A204.1 (cell line): ENCODE data around the gene PAXX.

Experiments
- FAIRE-seq: peaks from 2 replicates; lab custom pipeline; 2012; peaks lifted over from hg19 to GRCh38; lab: Jason Lieb, UNC

The PAXX gene

GRCh38 chr9:136968333-136969127, 23.7 kb upstream of the PAXX start:
- FAIRE-seq = no peak

- FAIRE-seq = no peak
Observed at GRCh38 chr9:136969150-136969549, 23.1 kb upstream of the PAXX start.

GRCh38 chr9:136969774-136970173, 22.4 kb upstream of the PAXX start:
- FAIRE-seq = no peak

- no peak for FAIRE-seq
Observed at GRCh38 chr9:136970361-136970760, 21.9 kb upstream of the PAXX start.

GRCh38 chr9:136971746-136972145, 20.5 kb upstream of the PAXX start:
- no peak for FAIRE-seq

- FAIRE-seq = no peak
Observed at GRCh38 chr9:136972335-136972734, 19.9 kb upstream of the PAXX start.

GRCh38 chr9:136972743-136973142, 19.5 kb upstream of the PAXX start:
- no peak for FAIRE-seq

- FAIRE-seq = no peak
Observed at GRCh38 chr9:136973618-136974617, 18.3 kb upstream of the PAXX start.

- no peak for FAIRE-seq
Observed at GRCh38 chr9:136974817-136975535, 17.2 kb upstream of the PAXX start.

- no peak for FAIRE-seq
Observed at GRCh38 chr9:136975644-136976043, 16.6 kb upstream of the PAXX start.

- no peak for FAIRE-seq
Observed at GRCh38 chr9:136977223-136977622, 15.0 kb upstream of the PAXX start, which contains the start of gene PTGDS. Gene PTGDS, plus strand, starts transcription at chr9:136977504. Its CDS starts 75 bp downstream, at chr9:136977579.

GRCh38 chr9:136977649-136978072, 14.6 kb upstream of the PAXX start:
- no peak for FAIRE-seq

GRCh38 chr9:136978073-136978864, 14.0 kb upstream of the PAXX start:
- no peak for FAIRE-seq

- FAIRE-seq = no peak
Observed at GRCh38 chr9:136978865-136979544, 13.2 kb upstream of the PAXX start.

- no peak for FAIRE-seq
Observed at GRCh38 chr9:136979769-136980587, 12.2 kb upstream of the PAXX start.

- FAIRE-seq = no peak
Observed at GRCh38 chr9:136980669-136981478, 11.3 kb upstream of the PAXX start.

- FAIRE-seq = no peak
Observed at GRCh38 chr9:136981588-136982231, 10.5 kb upstream of the PAXX start.

- no peak for FAIRE-seq
Observed at GRCh38 chr9:136982232-136983051, 9.8 kb upstream of the PAXX start, which contains the start of gene LCNL1. Gene LCNL1, plus strand, starts transcription at chr9:136982993. Its CDS starts 594 bp downstream, at chr9:136983587.
